CD4-positive, alpha-beta T cell treated with Interleukin-17A for 1 hour (primary cell): ENCODE measurements around the gene OSTM1.
"Not testable (repeated sequence)": the region's sequence is repeated elsewhere in the genome, so short reads cannot be mapped to it uniquely, and the experiment has no call there.

Source experiments
- DNase-seq: peaks from one replicate; pipeline ENCODE4 v3.0.0-alpha.2; 2020

Gene OSTM1

GRCh38 chr6:108013787-108014439, 60.6 kb downstream of the OSTM1 start:
- DNase-seq = no peak

GRCh38 chr6:108009894-108010293, 64.6 kb downstream of the OSTM1 start:
- DNase-seq = no peak

GRCh38 chr6:108009258-108009657, 65.3 kb downstream of the OSTM1 start:
- not testable (repeated sequence) for DNase-seq

- no peak for DNase-seq
Observed at GRCh38 chr6:108008363-108008762, 66.2 kb downstream of the OSTM1 start.

GRCh38 chr6:108005961-108006360, 68.6 kb downstream of the OSTM1 start:
- DNase-seq = no peak

- no peak for DNase-seq
Observed at GRCh38 chr6:108004861-108005260, 69.7 kb downstream of the OSTM1 start.

- no peak for DNase-seq
Observed at GRCh38 chr6:108002365-108003221, 71.9 kb downstream of the OSTM1 start.

- DNase-seq = no peak
Observed at GRCh38 chr6:108001696-108002231, 72.8 kb downstream of the OSTM1 start.

GRCh38 chr6:108000259-108000658, 74.3 kb downstream of the OSTM1 start:
- not testable (repeated sequence) for DNase-seq

GRCh38 chr6:107999341-107999740, 75.2 kb downstream of the OSTM1 start:
- no peak for DNase-seq

GRCh38 chr6:107991772-107992550, 82.6 kb downstream of the OSTM1 start:
- no peak for DNase-seq
